ENCODE results near the gene GRAMD1B. TPM values are rescaled to one million over a fixed set of nuclear protein-coding genes. Genes with fewer than 3 reads are reported as not detected.

GRAMD1B gene
- total RNA-seq, 1 donor from 2014 or later, result 31.8 TPM

GRCh38 chr11:123521001-123521400 is 90.9 kb downstream of the GRAMD1B start:
- intact Hi-C loops (cut with micrococcal nuclease), result no loop called here
- Histone ChIP-seq H3K27ac (replicated peaks) (peak overlapping the region; percentile 86), H3K4me3 (no peak overlapping the region), H3K4me1 (peaks cover 49% of the 10 kb centered on the region), H3K9me3 (replicated peaks) (peaks cover 7% of the 10 kb centered on the region), H3K36me3 (no peaks in the 10 kb centered on the region), H3K27me3 (ENCODE audit: low read depth) (no peaks in the 10 kb centered on the region)
- DNase-seq, result no peak
- TF ChIP-seq CTCF (IDR thresholded peaks at IDR 0.05; ENCODE audit: borderline replicate concordance), result no peak

DNA sequence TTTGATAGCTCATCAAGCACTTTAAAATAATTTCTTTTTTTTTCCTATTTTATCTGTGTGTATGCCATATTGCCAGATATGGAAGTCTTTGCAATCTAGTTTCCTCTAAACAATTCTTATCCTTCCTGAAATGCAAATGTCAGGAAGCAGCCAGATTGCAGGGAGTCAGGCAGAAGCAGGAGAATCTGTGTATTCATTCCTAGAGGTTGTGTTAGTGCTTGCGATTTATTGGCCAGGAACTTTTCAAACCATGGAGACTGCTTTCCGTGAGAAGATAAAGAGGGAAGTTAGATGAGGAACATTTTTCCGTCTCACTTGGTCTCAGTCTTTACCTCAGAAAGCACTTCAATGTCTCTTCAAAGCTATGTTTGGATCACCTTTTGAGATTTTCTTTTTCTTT is 91.9 kb downstream of the GRAMD1B start:
- intact Hi-C loops (cut with micrococcal nuclease), result no loop called here
- Histone ChIP-seq H3K9me3 (replicated peaks) (peaks cover 7% of the 10 kb centered on the region), H3K36me3 (no peaks in the 10 kb centered on the region), H3K27me3 (ENCODE audit: low read depth) (no peaks in the 10 kb centered on the region), H3K27ac (replicated peaks) (no peak overlapping the region), H3K4me3 (no peak overlapping the region), H3K4me1 (peaks cover 58% of the 10 kb centered on the region)
- DNase-seq, result no peak
- TF ChIP-seq CTCF (IDR thresholded peaks at IDR 0.05; ENCODE audit: borderline replicate concordance), result no peak

- no peak overlapping the region for H3K4me3 ChIP-seq
- H3K36me3 ChIP-seq, result no peaks in the 10 kb centered on the region
- peaks cover 60% of the 10 kb centered on the region for H3K4me1 ChIP-seq
- H3K27me3 ChIP-seq (ENCODE audit: low read depth), result no peaks in the 10 kb centered on the region
- TF ChIP-seq CTCF (IDR thresholded peaks at IDR 0.05; ENCODE audit: borderline replicate concordance), result no peak
- H3K27ac ChIP-seq (replicated peaks), result peak overlapping the region; percentile 70
- no peak for DNase-seq
- intact Hi-C loops (cut with micrococcal nuclease), result no loop called here
- H3K9me3 ChIP-seq (replicated peaks), result peaks cover 7% of the 10 kb centered on the region
These were observed 93.5 kb downstream of the GRAMD1B start for GRCh38 chr11:123523539-123523938.

DNA sequence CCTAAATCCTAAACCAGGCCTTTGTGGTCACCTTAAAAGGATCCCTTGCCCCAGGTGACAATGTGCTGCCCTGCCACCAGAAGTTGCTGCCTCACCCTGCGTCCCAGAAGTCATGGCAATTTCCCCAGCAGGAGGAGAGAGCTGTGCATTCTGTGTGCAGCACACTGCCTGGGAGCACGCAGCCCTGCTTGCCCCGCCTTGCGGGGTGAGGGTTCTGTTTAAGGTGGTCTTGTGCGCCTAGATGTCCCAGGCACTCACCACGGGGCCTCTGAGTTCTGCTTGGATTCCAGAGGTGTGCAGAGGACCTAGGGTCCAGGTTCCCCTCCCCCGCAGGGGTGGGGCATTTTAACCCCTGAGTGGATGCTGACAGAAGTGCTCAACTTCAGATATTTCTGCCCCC is 95.0 kb downstream of the GRAMD1B start:
- DNase-seq, result no peak
- Histone ChIP-seq H3K9me3 (replicated peaks) (peaks cover 7% of the 10 kb centered on the region), H3K27me3 (ENCODE audit: low read depth) (no peaks in the 10 kb centered on the region), H3K4me3 (peak overlapping the region; percentile 59), H3K36me3 (no peaks in the 10 kb centered on the region), H3K4me1 (peaks cover 45% of the 10 kb centered on the region), H3K27ac (replicated peaks) (peak overlapping the region; percentile 70)
- TF ChIP-seq CTCF (IDR thresholded peaks at IDR 0.05; ENCODE audit: borderline replicate concordance), result no peak
- intact Hi-C loops (cut with micrococcal nuclease), result no loop called here

DNA sequence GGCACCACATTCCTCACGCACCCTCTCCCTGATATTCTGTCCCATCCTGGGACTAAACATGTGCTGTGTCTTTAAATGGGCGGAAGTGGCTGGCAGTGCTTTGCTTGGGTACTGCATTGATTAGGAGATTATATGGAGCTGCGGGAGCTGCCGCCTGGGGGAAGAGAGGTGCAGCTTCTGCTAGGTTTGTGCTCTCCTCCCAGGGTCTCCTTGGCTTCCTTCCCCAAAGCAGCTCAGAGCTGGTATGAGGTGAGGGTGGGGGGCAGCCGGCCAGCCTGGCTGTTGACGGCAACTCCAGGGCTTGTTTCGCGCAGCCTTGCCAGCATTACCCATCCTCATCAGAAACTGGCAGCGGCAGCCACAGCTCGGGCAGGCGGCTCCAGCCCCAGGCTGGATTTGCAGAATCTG is 95.4 kb downstream of the GRAMD1B start:
- Histone ChIP-seq H3K36me3 (no peaks in the 10 kb centered on the region), H3K4me1 (peaks cover 41% of the 10 kb centered on the region), H3K27ac (replicated peaks) (peak overlapping the region; percentile 70), H3K9me3 (replicated peaks) (peaks cover 7% of the 10 kb centered on the region), H3K27me3 (ENCODE audit: low read depth) (no peaks in the 10 kb centered on the region), H3K4me3 (peak overlapping the region; percentile 59)
- no peak for DNase-seq
- intact Hi-C loops (cut with micrococcal nuclease), result no loop called here
- no peak for TF ChIP-seq CTCF (IDR thresholded peaks at IDR 0.05; ENCODE audit: borderline replicate concordance)

Data from left ventricle myocardium inferior (tissue), 1 donor.